ENCODE data around the gene TAOK2. TPM values are rescaled to one million over a fixed set of nuclear protein-coding genes. Genes with fewer than 3 reads are reported as not detected.

Gene TAOK2
- total and polyA plus RNA-seq, 2 donors from 2014 or later, result 19.6 to 54.3 TPM

GRCh38 chr16:30031477-30031918 lies 57.8 kb downstream of the TAOK2 start:
- Histone ChIP-seq H3K9me3 (ENCODE audit: control insufficient read depth in 2 of 3, insufficient read depth in 1 of 3, low read length in 3 of 3) (no peaks in the 10 kb centered on the region), H3K4me3 (ENCODE audit: low read length in 3 of 3) (no peak overlapping the region), H3K9ac (ENCODE audit: low read length in 3 of 3) (no peak overlapping the region), H3K27ac (ENCODE audit: low read depth in 2 of 2, low read length in 2 of 2) (no peak overlapping the region), H3K4me1 (ENCODE audit: control insufficient read depth in 2 of 3, insufficient read depth in 2 of 3, low read depth in 1 of 3, low read length in 3 of 3) (no peaks in the 10 kb centered on the region), H3K27me3 (ENCODE audit: control insufficient read depth, insufficient read depth, low read length) (peaks cover 3% of the 10 kb centered on the region), H3K36me3 (ENCODE audit: control insufficient read depth in 2 of 3, insufficient read depth in 3 of 3, low read length in 3 of 3) (no peaks in the 10 kb centered on the region)
- no peak for FAIRE-seq
- TF ChIP-seq CTCF (IDR thresholded peaks at IDR 0.05; ENCODE audit: borderline replicate concordance, extremely low read depth, insufficient read depth), result no peak
- DNase-seq, result no peak
- intact Hi-C loops (cut with DNase I), result no loop called here

GRCh38 chr16:30032083-30032819 lies 58.6 kb downstream of the TAOK2 start:
- Histone ChIP-seq H3K9ac (ENCODE audit: low read length in 3 of 3) (no peak overlapping the region), H3K36me3 (ENCODE audit: control insufficient read depth in 2 of 3, insufficient read depth in 3 of 3, low read length in 3 of 3) (no peaks in the 10 kb centered on the region), H3K27ac (ENCODE audit: low read depth in 2 of 2, low read length in 2 of 2) (no peak overlapping the region), H3K9me3 (ENCODE audit: control insufficient read depth in 2 of 3, insufficient read depth in 1 of 3, low read length in 3 of 3) (no peaks in the 10 kb centered on the region), H3K27me3 (ENCODE audit: control insufficient read depth, insufficient read depth, low read length) (peaks cover 3% of the 10 kb centered on the region), H3K4me1 (ENCODE audit: control insufficient read depth in 2 of 3, insufficient read depth in 2 of 3, low read depth in 1 of 3, low read length in 3 of 3) (no peaks in the 10 kb centered on the region), H3K4me3 (ENCODE audit: low read length in 3 of 3) (no peak overlapping the region)
- TF ChIP-seq CTCF (IDR thresholded peaks at IDR 0.05; ENCODE audit: borderline replicate concordance, extremely low read depth, insufficient read depth), result peak; percentile 67
- FAIRE-seq (no peak), DNase-seq (peak in 4 of 5 donors; percentile 83 to 89 (median 85))
- intact Hi-C loops (cut with DNase I), result no loop called here

- no peak for TF ChIP-seq CTCF (IDR thresholded peaks at IDR 0.05; ENCODE audit: borderline replicate concordance, extremely low read depth, insufficient read depth)
- Histone ChIP-seq H3K9me3 (ENCODE audit: control insufficient read depth in 2 of 3, insufficient read depth in 1 of 3, low read length in 3 of 3) (no peaks in the 10 kb centered on the region), H3K4me3 (ENCODE audit: low read length in 3 of 3) (no peak overlapping the region), H3K4me1 (ENCODE audit: control insufficient read depth in 2 of 3, insufficient read depth in 2 of 3, low read depth in 1 of 3, low read length in 3 of 3) (no peaks in the 10 kb centered on the region), H3K27me3 (ENCODE audit: control insufficient read depth, insufficient read depth, low read length) (peaks cover 3% of the 10 kb centered on the region), H3K36me3 (ENCODE audit: control insufficient read depth in 2 of 3, insufficient read depth in 3 of 3, low read length in 3 of 3) (no peaks in the 10 kb centered on the region), H3K9ac (ENCODE audit: low read length in 3 of 3) (no peak overlapping the region), H3K27ac (ENCODE audit: low read depth in 2 of 2, low read length in 2 of 2) (no peak overlapping the region)
- DNase-seq (no peak), FAIRE-seq (no peak)
- intact Hi-C loops (cut with DNase I), result no loop called here
Measured at GRCh38 chr16:30033270-30033669, 59.6 kb downstream of the TAOK2 start.
